ENCODE data around the gene CD55.

DNA sequence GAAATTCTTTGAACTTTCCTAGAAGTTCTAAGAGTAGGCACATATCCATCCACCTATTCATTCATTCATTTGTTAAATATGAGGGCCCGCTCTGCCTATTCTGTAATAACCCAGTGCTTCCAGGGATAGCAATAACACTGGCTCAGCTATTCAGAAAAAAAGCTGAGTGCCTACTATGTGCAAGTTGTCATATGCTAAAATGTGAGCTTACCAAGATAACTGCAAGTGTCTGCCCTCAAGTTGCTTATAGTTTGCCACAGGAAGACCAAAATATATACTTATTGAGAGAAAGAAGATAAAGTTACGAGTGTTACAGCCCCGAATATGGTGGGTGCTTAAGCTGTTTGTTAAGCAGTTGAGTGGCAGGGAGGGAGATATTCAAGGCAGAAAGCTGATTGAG, 39.6 kb downstream of the CD55 start:
- TF ChIP-seq, protein P1, sequence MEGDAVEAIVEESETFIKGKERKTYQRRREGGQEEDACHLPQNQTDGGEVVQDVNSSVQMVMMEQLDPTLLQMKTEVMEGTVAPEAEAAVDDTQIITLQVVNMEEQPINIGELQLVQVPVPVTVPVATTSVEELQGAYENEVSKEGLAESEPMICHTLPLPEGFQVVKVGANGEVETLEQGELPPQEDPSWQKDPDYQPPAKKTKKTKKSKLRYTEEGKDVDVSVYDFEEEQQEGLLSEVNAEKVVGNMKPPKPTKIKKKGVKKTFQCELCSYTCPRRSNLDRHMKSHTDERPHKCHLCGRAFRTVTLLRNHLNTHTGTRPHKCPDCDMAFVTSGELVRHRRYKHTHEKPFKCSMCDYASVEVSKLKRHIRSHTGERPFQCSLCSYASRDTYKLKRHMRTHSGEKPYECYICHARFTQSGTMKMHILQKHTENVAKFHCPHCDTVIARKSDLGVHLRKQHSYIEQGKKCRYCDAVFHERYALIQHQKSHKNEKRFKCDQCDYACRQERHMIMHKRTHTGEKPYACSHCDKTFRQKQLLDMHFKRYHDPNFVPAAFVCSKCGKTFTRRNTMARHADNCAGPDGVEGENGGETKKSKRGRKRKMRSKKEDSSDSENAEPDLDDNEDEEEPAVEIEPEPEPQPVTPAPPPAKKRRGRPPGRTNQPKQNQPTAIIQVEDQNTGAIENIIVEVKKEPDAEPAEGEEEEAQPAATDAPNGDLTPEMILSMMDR (conservative IDR thresholded peaks at IDR 0.05; ENCODE audit: low read depth in 2 of 2) = no peak
- TF ChIP-seq EZH2phosphoT487 (IDR thresholded peaks at IDR 0.05; ENCODE audit: unreplicated experiment) = no peak
- TF ChIP-seq JUNB (IDR thresholded peaks at IDR 0.05; ENCODE audit: unreplicated experiment) = no peak
- no peak for TF ChIP-seq EZH2 (IDR thresholded peaks at IDR 0.05; ENCODE audit: low read depth, unreplicated experiment)
- no peak for TF ChIP-seq POLR2AphosphoS5 (IDR thresholded peaks at IDR 0.05; ENCODE audit: low read depth)

Data from GM23338 (cell line).